ENCODE results near the gene OPCML. TPM values are rescaled to one million over a fixed set of nuclear protein-coding genes. Genes with fewer than 3 reads are reported as not detected.

OPCML gene
- polyA plus RNA-seq, 3 donors, result not detected

GRCh38 chr11:132793831-132794230 lies 738.5 kb downstream of the OPCML start:
- Histone ChIP-seq H3K4me2 (replicated peaks; ENCODE audit: extremely low read depth, low read length, poor library complexity, severe bottlenecking) (no peak overlapping the region), H3K4me1 (ENCODE audit: control insufficient read depth in 1 of 2, insufficient read depth in 2 of 2, low read length in 2 of 2) (no peaks in the 10 kb centered on the region), H2AFZ (ENCODE audit: insufficient read depth, low read depth, low read length, poor library complexity, severe bottlenecking) (no peak overlapping the region), H3K4me3 (replicated peaks in 1 of 3; ENCODE audit: low read depth in 2 of 3, low read length in 3 of 3) (no peak overlapping the region), H3K27ac (ENCODE audit: low read depth in 1 of 2, low read length in 2 of 2) (no peak overlapping the region), H3K79me2 (ENCODE audit: insufficient read depth, low read length) (no peaks in the 10 kb centered on the region), H4K20me1 (ENCODE audit: insufficient read depth, low read length) (no peaks in the 10 kb centered on the region), H3K9ac (ENCODE audit: insufficient read depth, low read length, poor library complexity, severe bottlenecking) (no peak overlapping the region), H3K27me3 (ENCODE audit: control insufficient read depth in 2 of 2, insufficient read depth in 2 of 2, low read length in 2 of 2) (no peaks in the 10 kb centered on the region), H3K36me3 (replicated peaks in 1 of 2; ENCODE audit: control insufficient read depth in 1 of 2, insufficient read depth in 2 of 2, low read length in 2 of 2) (no peaks in the 10 kb centered on the region), H3K9me3 (replicated peaks in 1 of 2; ENCODE audit: control insufficient read depth in 1 of 2, insufficient read depth in 1 of 2, low read length in 2 of 2) (peaks cover 0 to 5% of the 10 kb centered on the region in 2 donors)
- intact Hi-C loops (cut with micrococcal nuclease), result no loop called here
- no peak for DNase-seq
- no peaks in the 10 kb centered on the region for H3K27me3 Mint-ChIP-seq (ENCODE audit: low read depth in 3 of 3)
- TF ChIP-seq, protein P1, sequence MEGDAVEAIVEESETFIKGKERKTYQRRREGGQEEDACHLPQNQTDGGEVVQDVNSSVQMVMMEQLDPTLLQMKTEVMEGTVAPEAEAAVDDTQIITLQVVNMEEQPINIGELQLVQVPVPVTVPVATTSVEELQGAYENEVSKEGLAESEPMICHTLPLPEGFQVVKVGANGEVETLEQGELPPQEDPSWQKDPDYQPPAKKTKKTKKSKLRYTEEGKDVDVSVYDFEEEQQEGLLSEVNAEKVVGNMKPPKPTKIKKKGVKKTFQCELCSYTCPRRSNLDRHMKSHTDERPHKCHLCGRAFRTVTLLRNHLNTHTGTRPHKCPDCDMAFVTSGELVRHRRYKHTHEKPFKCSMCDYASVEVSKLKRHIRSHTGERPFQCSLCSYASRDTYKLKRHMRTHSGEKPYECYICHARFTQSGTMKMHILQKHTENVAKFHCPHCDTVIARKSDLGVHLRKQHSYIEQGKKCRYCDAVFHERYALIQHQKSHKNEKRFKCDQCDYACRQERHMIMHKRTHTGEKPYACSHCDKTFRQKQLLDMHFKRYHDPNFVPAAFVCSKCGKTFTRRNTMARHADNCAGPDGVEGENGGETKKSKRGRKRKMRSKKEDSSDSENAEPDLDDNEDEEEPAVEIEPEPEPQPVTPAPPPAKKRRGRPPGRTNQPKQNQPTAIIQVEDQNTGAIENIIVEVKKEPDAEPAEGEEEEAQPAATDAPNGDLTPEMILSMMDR (IDR thresholded peaks at IDR 0.05), result no peak
- WGBS (ENCODE audit: insufficient coverage), result 68% methylated on average over 4 of the region's 9 CpGs
- no peaks in the 10 kb centered on the region for H3K36me3 Mint-ChIP-seq
- peak overlapping the region in 1 of 7 donors; percentile 33 for H3K27ac Mint-ChIP-seq
- peaks cover 2 to 9% (median 5%) of the 10 kb centered on the region in 7 donors for H3K9me3 Mint-ChIP-seq
- no peaks in the 10 kb centered on the region for H3K4me1 Mint-ChIP-seq
- no peak overlapping the region for H3K4me3 Mint-ChIP-seq

GRCh38 chr11:132792341-132793140 lies 739.8 kb downstream of the OPCML start:
- Histone ChIP-seq H3K9me3 (replicated peaks in 1 of 2; ENCODE audit: control insufficient read depth in 1 of 2, insufficient read depth in 1 of 2, low read length in 2 of 2) (peaks cover 0 to 5% of the 10 kb centered on the region in 2 donors), H3K27me3 (ENCODE audit: control insufficient read depth in 2 of 2, insufficient read depth in 2 of 2, low read length in 2 of 2) (no peaks in the 10 kb centered on the region), H3K79me2 (ENCODE audit: insufficient read depth, low read length) (no peaks in the 10 kb centered on the region), H3K27ac (ENCODE audit: low read depth in 1 of 2, low read length in 2 of 2) (no peak overlapping the region), H3K36me3 (replicated peaks in 1 of 2; ENCODE audit: control insufficient read depth in 1 of 2, insufficient read depth in 2 of 2, low read length in 2 of 2) (no peaks in the 10 kb centered on the region), H3K4me3 (replicated peaks in 1 of 3; ENCODE audit: low read depth in 2 of 3, low read length in 3 of 3) (no peak overlapping the region), H3K4me1 (ENCODE audit: control insufficient read depth in 1 of 2, insufficient read depth in 2 of 2, low read length in 2 of 2) (no peaks in the 10 kb centered on the region), H3K9ac (ENCODE audit: insufficient read depth, low read length, poor library complexity, severe bottlenecking) (no peak overlapping the region), H3K4me2 (replicated peaks; ENCODE audit: extremely low read depth, low read length, poor library complexity, severe bottlenecking) (no peak overlapping the region), H4K20me1 (ENCODE audit: insufficient read depth, low read length) (no peaks in the 10 kb centered on the region), H2AFZ (ENCODE audit: insufficient read depth, low read depth, low read length, poor library complexity, severe bottlenecking) (no peak overlapping the region)
- no peak overlapping the region for H3K4me3 Mint-ChIP-seq
- WGBS (ENCODE audit: insufficient coverage), result 83% methylated on average over 18 of the region's 29 CpGs
- intact Hi-C loops (cut with micrococcal nuclease), result no loop called here
- TF ChIP-seq, protein P1 (IDR thresholded peaks at IDR 0.05), result no peak
- no peak for DNase-seq
- H3K27me3 Mint-ChIP-seq (ENCODE audit: low read depth in 3 of 3), result no peaks in the 10 kb centered on the region
- no peak overlapping the region for H3K27ac Mint-ChIP-seq
- no peaks in the 10 kb centered on the region for H3K36me3 Mint-ChIP-seq
- no peaks in the 10 kb centered on the region for H3K4me1 Mint-ChIP-seq
- peaks cover 2 to 9% (median 5%) of the 10 kb centered on the region in 7 donors for H3K9me3 Mint-ChIP-seq
